Sciatic nerve (tissue), 2 donors: ENCODE data around the gene AKT3. TPM values are rescaled to one million over a fixed set of nuclear protein-coding genes. Genes with fewer than 3 reads are reported as not detected.
"Not testable (repeated sequence)": the region's sequence is repeated elsewhere in the genome, so short reads cannot be mapped to it uniquely, and the experiment has no call there.

Experiments
- ATAC-seq: fragments of 200-7000 bp; cut with Tn5 transposase; one replicate; pipeline ENCODE4 v1.9.1; 2020; ENCODE audit warnings: mild to moderate bottlenecking, moderate library complexity
- DNase-seq: peaks from one replicate; pipeline ENCODE4 v3.0.0-alpha.2; 2020; ENCODE audit warnings: low spot score
- intact Hi-C: fragments of 100-400 bp; cut with DNase I; formaldehyde crosslinking; loops from one replicate; pipeline ENCODE4 v1.14.2; 2022
- total RNA-seq: library from RNA; stranded (reverse); fragmentation: NEBNext Ultra II Directional; extraction: Animal tissue kit (Norgen Biotek cat#: 25700); gene quantifications from one replicate; pipeline ENCODE4 v1.2.1, GENCODE V29; 2021
- donor health status: DM: no; HTN: no; CAD: no.
- donor health status: DM: no; HTN: no; CAD: no.

Gene AKT3
- total RNA-seq, 1 donor from 2014 or later, result 143 TPM

DNA sequence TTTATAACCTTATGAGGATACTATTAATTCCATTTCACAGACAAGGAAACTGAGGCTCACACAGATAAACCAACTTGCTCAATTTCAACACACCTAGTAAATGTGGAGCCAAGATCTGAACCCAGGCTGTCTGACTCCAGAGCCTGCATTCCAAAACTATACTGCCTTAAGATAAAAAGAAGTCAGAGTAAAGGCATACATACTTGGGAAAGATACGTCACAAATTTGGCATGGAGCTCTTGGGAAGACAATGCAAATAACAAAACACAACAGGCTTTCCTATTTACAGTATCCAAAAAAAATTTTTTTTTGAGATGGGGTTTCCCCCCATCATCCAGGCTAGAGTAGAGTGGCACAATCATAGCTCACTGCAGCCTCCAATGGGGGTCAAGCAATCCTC is 5.9 kb downstream of the AKT3 start:
- DNase-seq, result no peak
- intact Hi-C loops, result no loop called here
- no peak for ATAC-seq

DNA sequence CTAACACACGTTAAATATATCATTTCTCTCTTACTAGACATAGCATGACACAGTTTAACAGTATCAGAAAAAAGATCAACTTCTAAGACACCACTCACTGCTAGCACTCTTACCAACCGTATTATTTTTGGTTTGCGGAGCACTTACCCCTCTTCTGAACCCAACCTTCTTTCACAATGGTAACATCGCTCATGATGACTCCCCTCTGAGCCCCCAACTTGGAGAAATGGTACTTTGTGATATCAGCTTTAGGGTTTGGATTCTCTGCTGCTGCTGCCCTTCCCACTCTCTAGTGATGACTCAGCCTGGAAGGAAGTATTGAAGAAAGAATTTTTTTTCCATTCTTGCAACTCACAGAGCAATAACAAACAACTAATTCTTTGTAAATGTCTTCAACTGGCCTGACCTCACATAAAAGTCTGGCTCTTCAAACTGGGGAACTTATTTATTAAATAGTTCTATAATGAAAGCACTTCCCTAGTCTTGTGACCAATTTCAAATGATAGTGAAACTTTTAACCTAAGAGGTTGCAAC is 7.0 kb downstream of the AKT3 start:
- intact Hi-C loops, result no loop called here
- DNase-seq (no peak), ATAC-seq (peak; percentile 92)

DNA sequence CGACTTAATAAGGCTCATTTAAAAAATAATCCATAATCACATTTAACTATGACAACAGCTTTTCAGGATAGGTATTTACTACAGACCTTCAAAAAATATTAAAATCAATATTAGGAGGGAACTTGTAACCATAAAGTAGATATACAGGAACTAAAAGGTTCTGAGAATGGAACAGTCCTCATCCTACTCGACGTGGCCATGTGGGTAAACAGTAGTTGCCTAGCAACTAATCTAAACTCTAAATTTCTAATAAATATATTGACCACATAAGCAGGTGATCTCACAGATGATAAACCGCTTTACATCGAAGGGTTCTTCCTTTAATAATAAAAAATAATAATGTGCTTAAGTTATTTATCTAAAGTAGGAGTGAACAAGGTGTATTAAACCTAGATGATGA is 7.9 kb downstream of the AKT3 start:
- intact Hi-C loops, result no loop called here
- DNase-seq (no peak), ATAC-seq (no peak)

DNA sequence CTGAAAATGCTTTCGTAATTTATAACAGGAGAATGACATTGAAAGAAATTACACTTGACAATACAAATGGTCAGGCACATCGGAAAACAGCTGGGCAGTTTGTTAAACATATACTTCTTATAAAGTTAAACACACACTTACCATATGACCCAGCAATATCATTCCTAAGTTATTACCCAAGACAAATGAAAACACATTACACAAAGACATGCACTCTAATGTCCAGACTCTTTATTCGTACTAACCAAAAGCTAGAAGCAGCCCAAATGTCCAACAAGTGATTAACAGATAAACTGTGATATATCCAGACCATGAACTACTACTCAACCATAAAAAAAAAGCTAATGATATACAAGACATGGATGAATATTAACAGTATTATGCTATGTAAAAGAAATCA is 8.5 kb downstream of the AKT3 start:
- ATAC-seq, result no peak
- intact Hi-C loops, result no loop called here
- no peak for DNase-seq

DNA sequence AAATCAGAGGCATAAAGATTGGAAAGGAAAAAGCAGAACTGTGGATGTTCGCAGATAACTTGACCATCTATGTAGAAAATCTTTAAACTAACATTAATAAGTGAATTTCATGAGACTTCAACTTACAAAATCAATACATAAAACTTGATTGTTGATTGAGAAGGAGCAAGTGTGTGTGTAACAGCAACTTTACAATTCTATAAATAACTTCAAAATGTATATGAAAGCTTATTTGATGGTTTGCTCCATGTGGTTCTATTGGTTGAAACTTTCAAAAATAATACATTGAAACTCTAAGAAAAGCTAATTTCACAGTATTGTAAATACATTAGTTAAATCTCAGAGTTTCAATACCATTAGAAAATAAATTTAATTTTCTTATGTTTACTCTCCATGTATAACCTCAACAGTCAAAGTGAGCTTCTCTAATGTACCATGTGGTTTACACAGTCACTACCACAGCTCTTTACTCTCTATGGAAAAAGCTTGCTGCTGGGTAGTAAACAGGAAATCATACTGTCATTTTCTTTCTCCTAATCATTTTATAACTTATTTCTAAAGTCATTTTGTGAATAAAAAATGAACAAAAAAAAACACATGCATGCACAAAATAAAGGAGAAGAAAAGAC is 12.0 kb downstream of the AKT3 start:
- intact Hi-C loops, result no loop called here
- DNase-seq, result no peak
- no peak for ATAC-seq

DNA sequence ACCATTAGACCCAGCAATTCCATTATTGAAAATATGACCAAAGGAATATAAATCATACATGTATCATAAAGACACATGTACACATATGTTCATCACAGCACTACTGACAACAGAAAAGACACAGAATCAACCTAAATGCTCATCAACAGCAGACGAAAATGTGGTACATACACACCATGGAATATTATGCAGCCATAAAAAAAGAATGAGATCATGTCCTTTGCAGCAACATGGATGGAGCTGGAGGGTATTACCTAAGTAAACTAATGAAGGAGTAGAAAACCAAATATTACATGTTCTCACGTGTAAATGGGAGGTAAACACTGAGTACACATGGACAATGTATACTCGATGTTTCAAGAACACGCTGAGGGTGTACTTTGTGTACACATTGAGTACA is 15.9 kb downstream of the AKT3 start:
- ATAC-seq (no peak), DNase-seq (no peak)
- intact Hi-C loops, result no loop called here

DNA sequence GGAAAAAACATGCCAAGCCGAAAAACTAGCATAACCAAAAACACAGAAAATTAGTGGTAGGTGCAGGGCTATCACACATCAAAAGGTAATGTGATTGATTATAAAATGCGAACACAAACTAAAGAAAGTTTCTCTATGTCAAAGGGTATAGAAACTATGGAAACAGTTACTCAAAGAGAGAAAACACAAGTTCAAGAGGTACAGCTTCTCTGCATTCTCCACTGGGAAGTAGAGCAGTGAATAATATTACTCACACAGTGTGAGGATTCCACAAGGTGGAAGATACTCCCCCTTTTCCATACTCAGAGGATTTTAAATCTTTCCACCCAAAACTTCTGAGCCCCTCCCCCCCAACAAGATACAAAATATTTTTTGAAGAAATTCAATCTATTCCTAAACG is 18.6 kb downstream of the AKT3 start:
- ATAC-seq (no peak), DNase-seq (no peak)
- intact Hi-C loops, result no loop called here

DNA sequence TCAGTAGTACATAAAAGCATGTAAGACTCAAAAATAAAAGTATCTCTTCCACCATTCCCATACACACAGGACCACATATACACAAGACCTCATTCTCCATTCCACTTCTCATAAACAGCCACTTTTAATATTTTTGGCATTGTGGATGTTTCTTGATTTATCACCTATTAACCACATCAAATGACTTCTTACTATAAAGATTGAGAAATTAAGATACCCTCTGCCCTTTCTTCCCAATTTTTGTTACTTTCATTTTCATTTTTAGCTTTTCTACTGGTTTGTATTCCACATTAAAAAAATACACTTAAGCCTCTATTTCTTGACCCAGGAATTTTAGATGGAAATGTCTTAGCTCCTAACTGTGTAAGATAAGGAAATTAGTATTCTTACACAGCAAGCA is 22.8 kb downstream of the AKT3 start:
- no peak for ATAC-seq
- DNase-seq, result no peak
- intact Hi-C loops, result no loop called here

DNA sequence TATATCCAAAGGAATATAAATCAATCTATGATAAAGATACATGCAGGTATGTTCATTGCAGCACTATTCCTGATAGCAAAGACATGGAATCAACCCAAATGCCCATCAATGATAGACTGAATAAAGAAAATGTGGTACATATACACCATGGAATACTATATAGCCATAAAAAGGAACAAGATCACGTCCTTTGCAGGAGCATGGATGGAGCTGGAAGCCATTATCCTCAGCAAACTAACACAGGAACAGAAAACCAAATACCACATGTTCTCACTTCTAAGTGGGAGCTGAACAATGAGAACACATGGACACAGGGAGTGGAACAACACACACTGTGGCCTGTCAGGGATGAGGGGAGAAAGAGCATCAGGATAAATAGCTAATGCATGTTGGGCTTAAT is 25.1 kb downstream of the AKT3 start:
- intact Hi-C loops, DNase-seq, ATAC-seq: not testable (repeated sequence)

DNA sequence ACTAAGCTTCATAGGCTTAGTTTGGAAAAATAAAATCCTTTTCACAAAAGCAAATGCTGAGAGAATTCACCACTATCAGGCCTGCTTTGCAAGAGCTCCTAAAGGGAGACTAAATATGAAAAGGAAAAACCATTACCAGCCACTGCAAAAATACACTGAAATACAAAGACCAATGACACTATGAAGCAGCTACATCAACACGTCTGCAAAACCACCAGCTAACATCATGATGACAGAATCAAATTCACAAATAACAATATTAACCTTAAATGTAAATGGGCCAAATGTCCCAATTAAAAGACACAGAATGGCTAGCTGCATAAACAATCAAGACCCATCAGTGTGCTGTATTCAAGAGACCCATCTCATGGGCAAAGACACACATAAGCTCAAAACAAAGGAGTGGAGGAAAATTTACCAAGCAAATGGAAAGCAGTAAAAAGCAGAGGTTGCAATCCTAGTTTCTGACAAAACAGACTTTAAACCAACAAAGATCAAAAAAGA is 28.8 kb downstream of the AKT3 start:
- no peak for ATAC-seq
- DNase-seq, result no peak
- intact Hi-C loops, result no loop called here

DNA sequence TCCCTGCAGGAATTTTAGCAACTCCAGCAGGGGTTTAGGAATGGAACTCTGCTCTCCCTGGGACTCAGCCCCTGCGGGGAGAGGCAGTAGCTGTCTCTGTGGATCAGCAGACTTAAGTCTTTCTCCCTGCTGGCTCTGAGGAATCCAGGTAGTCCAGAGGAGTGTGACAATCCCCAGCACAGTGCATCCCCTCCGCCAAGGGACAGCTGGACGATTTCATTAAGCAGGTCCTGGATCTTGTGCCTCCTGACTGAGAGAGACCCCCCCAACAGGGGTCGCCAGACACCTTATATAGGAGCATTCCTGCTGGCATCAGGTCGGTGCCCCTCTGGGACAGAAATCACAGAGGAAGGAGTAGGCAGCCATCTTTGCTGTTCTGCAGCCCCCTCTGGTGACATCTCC is 30.6 kb downstream of the AKT3 start:
- no peak for ATAC-seq
- intact Hi-C loops, result no loop called here
- DNase-seq, result no peak

DNA sequence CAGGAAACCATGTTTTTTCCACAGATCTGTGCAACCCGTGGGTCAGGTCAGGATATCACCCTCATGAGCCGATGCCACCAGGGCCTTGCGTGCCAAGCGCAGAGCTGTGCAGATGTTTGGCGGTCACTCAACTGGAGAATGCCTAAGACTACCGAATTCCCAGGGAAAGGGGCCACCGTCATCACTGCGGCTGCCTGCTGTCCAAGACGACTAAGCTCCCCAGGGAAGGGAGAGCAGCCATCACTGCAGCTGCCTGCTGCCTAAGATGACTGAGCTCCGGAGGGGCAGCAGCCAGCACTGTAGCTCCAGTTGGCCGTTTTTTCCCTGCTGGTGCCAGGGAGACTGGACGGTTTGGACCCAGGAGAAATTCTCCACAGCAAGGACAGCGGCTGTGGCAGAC is 31.1 kb downstream of the AKT3 start:
- no peak for ATAC-seq
- DNase-seq, result no peak
- intact Hi-C loops, result no loop called here

DNA sequence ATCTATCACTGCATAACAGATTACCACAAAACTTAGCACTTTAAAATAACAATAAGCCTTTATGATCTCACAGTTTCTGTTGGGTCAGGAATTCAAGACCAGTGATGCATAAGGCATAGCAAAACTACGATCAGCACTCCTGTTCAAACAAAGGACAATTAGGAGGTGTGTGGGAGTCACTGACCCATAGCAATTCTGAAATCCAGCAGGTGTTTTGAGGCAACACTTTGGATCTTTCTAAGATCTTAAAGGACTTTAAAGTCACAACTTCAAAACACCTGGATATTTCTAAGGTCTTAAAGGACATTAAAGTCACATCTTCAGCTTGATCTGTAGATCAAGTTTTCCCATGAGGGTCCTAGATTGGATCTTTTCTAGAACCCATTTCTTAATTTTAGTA is 35.3 kb downstream of the AKT3 start:
- ATAC-seq (no peak), DNase-seq (no peak)
- intact Hi-C loops, result no loop called here

DNA sequence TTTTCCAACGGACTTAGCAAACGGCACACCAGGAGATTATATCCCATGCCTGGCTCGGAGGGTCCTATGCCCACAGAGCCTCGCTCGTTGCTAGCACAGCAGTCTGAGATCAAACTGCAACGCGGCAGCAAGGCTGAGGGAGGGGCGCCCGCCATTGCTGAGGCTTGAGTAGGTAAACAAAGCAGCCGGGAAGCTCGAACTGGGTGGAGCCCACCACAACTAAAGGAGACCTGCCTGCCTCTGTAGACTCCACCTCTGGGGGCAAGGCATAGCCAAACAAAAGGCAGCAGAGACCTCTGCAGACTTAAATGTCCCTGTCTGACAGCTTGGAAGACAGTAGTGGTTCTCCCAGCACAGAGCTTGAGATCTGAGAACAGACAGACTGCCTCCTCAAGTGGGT is 42.7 kb downstream of the AKT3 start:
- ATAC-seq, DNase-seq, intact Hi-C loops: not testable (repeated sequence)

DNA sequence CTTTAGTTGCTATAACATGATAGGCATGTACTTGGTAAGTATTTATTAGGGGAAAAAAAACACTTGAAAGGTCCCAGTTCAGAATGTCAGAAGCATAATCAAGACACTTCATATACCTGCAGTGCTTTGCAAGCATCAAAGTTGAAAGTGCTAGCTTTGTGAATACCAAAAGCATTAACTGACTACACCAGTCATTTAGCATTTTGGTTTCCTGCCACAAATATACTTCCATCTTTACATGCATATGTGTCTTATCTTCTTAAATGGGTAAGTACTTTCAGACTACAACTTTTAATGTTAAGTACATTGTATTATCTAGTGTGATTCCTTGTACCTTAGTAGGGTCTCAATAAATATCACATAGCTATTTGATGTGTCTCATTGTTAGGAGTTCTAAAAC is 43.7 kb downstream of the AKT3 start:
- intact Hi-C loops, result no loop called here

DNA sequence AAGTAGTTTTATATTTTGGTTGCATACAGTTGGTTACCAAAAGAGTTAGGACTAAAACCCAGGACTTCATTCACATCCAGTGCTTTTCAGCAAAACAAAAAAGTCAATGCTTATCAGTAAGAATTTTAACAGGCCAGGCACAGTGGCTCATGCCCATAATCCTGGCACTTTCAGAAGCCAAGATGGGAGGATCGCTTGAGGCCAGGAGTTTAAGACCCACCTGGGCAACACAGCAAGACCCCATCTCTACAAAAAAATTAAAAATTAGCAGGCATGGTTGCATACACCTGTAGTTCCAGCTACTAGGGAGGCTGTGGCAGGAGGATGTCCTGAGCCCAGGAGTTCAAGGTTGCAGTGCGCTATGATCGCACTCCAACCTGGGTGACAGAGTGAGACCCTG is 47.3 kb downstream of the AKT3 start:
- ATAC-seq, result no peak
- intact Hi-C loops, result no loop called here

More for the DNA sequence above, 43.7 kb downstream of the AKT3 start:
- ATAC-seq (no peak), DNase-seq (no peak)

DNA sequence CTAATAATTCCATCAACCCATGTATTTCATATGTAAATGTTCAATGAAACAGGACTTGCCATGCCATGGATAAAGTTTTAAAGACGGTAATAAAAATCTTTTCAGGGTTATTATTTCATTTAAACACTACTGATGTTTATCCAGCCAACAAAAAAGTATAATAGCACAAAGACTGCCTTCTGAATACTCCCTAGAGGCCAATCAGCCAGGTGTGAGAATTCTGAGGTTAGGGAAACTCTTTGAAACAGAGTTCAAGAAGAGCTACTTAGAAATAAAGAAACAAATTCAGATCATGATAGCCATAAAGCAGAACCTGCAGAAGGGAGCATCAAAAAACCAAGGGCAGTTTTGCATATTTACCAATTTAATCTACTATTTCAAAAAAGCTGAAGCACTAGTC is 48.7 kb downstream of the AKT3 start:
- intact Hi-C loops, result no loop called here
- DNase-seq (no peak), ATAC-seq (no peak)

More for the DNA sequence above, 47.3 kb downstream of the AKT3 start:
- no peak for DNase-seq

DNA sequence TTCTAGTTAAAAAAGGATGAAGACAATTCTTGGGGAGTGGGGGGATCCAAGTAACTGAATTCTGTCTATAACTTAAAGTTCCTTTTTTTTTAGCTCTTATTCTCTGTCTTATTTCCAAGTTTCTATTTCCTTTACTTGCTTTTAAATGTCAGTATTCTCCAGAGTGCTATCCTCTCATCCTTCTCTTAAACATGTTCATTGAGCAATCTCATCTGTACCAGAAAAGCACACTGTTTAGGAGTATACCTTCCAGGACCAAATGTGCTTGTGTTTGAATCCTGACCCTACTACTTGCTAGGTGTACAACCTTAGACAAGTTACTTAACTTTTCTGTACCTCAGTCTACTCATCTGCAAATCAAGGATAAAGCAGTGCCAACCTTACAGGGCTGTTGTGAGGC is 50.1 kb downstream of the AKT3 start:
- DNase-seq (no peak), ATAC-seq (peak; percentile 62)
- intact Hi-C loops, result no loop called here

DNA sequence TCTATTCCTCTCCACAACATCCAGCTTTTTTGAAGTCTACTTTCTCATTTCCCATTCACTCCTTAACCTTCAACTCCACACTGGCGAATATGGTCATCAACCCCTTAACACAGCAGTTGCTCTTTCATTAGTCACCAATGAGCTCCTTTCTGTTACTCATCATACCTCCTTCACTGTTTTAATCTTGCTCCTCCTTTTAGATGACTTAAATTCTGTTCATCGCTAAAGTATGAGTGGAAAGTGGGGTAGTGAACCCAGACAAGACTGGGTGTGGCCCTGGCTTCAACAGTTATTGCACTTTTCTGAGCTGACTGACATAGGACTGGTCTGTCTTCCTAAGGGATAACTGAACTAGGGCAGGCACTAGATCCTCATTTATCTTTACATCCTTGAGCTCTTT is 51.3 kb downstream of the AKT3 start:
- DNase-seq (no peak), ATAC-seq (no peak)
- intact Hi-C loops, result no loop called here

DNA sequence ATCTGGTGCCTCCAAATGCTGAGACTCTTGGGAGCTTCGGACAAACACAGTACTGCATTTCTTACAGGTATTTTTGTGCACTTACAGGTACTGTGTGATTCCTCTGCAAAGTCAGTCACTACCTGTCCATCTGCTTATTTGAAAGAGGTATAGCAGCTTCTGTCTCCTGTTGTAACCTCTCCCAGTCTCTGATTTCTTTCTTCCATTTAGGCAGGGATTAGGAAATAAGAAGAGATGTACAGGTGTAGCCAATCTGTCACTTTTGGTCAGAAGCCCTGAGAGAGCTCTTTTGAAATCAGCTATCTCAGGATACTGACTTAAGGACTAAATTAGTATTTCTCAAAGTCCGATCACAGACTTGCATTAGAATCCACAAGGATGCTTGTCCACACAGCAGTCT is 54.0 kb downstream of the AKT3 start:
- intact Hi-C loops, result no loop called here
- ATAC-seq (no peak), DNase-seq (no peak)

DNA sequence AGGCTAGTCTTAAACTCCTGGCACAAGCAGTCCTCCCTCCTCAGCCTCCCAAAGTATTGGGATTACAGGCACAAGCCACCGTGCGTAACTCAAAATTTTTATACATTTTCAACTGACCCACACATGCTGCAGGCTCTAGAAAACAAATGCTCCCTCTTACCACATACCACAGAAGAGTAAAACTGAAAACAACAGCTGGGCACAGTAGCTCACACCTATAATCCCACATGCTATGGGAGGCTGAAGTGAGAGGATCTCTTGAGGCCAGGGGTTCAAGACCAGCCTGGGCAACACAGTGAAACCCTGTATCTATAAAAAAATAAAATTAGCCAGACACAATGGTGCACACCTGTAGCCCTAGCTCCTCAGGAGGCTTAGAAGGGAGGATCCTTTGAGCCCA is 56.7 kb downstream of the AKT3 start:
- DNase-seq (no peak), ATAC-seq (no peak)
- intact Hi-C loops, result no loop called here
